ENCODE measurements around the gene TM9SF4.

- TF ChIP-seq CTCF (IDR thresholded peaks at IDR 0.05) (no peak), POLR2A (IDR thresholded peaks at IDR 0.05) (no peak), POLR2AphosphoS5 (IDR thresholded peaks at IDR 0.05) (no peak)
Observed at GRCh38 chr20:32167552-32167951, 58.0 kb downstream of the TM9SF4 start.

Data from upper lobe of left lung (tissue), 4 donors.